Effector memory CD8-positive, alpha-beta T cell (primary cell): ENCODE data around the gene AQP9.

Experiments
- ATAC-seq: fragments of 150-1000 bp; cut with Tn5 transposase; replicated peaks from 2 replicates; pipeline ENCODE4 v1.10.0; 2021; ENCODE audit warnings: mild to moderate bottlenecking, moderate library complexity
- DNase-seq, 3 experiments: peaks; one replicate each; pipeline ENCODE4 v3.0.0; 2021
- H3K27ac Mint-ChIP-seq, 2 donors: one replicate each; pipeline ENCODE4 v1.8.0; 2022; ENCODE audit warnings: mild to moderate bottlenecking in 2 of 2, mixed read lengths in 2 of 2, moderate library complexity in 2 of 2
- H3K27me3 Mint-ChIP-seq, 2 donors: one replicate each; pipeline ENCODE4 v1.8.0; 2022; ENCODE audit warnings: mixed read lengths in 2 of 2
- H3K36me3 Mint-ChIP-seq: one replicate; pipeline ENCODE4 v1.8.0; 2022; ENCODE audit warnings: mild to moderate bottlenecking, moderate library complexity, mixed read lengths; ENCODE audit not compliant: insufficient read depth
- H3K4me1 Mint-ChIP-seq, 2 donors: one replicate each; pipeline ENCODE4 v1.8.0; 2022; ENCODE audit warnings: low read depth in 2 of 2, mixed read lengths in 2 of 2
- H3K4me3 Mint-ChIP-seq, 2 donors: one replicate each; pipeline ENCODE4 v1.8.0; 2022; ENCODE audit warnings: mild to moderate bottlenecking in 2 of 2, mixed read lengths in 2 of 2, moderate library complexity in 2 of 2
- H3K9me3 Mint-ChIP-seq, 2 donors: one replicate each; pipeline ENCODE4 v1.8.0; 2022; ENCODE audit warnings: mixed read lengths in 2 of 2

The AQP9 gene

GRCh38 chr15:58229297-58229768 is 91.2 kb downstream of the AQP9 start:
- peak overlapping the region in 1 of 2 donors; percentile 53 for H3K27ac Mint-ChIP-seq
- peaks cover 7 to 11% of the 10 kb centered on the region in 2 donors for H3K4me1 Mint-ChIP-seq
- DNase-seq (no peak), ATAC-seq (no peak)
- no peaks in the 10 kb centered on the region for H3K9me3 Mint-ChIP-seq
- no peaks in the 10 kb centered on the region for H3K36me3 Mint-ChIP-seq
- peak overlapping the region in 1 of 2 donors; percentile 18 for H3K4me3 Mint-ChIP-seq
- peaks cover 29 to 52% of the 10 kb centered on the region in 2 donors for H3K27me3 Mint-ChIP-seq

GRCh38 chr15:58232281-58233065 is 94.3 kb downstream of the AQP9 start:
- Mint-ChIP-seq H3K4me3 (no peak overlapping the region), H3K27ac (no peak overlapping the region), H3K36me3 (no peaks in the 10 kb centered on the region), H3K4me1 (peaks cover 7 to 11% of the 10 kb centered on the region in 2 donors), H3K27me3 (peaks cover 29 to 46% of the 10 kb centered on the region in 2 donors), H3K9me3 (no peaks in the 10 kb centered on the region)
- no peak for DNase-seq
- ATAC-seq: no peak

GRCh38 chr15:58233341-58233740 is 95.2 kb downstream of the AQP9 start:
- H3K27me3 Mint-ChIP-seq: peaks cover 25 to 42% of the 10 kb centered on the region in 2 donors
- H3K9me3 Mint-ChIP-seq: no peaks in the 10 kb centered on the region
- H3K36me3 Mint-ChIP-seq: no peaks in the 10 kb centered on the region
- H3K27ac Mint-ChIP-seq: no peak overlapping the region
- no peak for ATAC-seq
- no peak overlapping the region for H3K4me3 Mint-ChIP-seq
- H3K4me1 Mint-ChIP-seq: peaks cover 7 to 8% of the 10 kb centered on the region in 2 donors
- no peak for DNase-seq
